Measurements from ENCODE around the gene WNK4. TPM values are rescaled to one million over a fixed set of nuclear protein-coding genes. Genes with fewer than 3 reads are reported as not detected.
A peak's percentile ranks its signal among the peaks of the same experiment; 100 is the strongest.
"Not testable (repeated sequence)": the region's sequence is repeated elsewhere in the genome, so short reads cannot be mapped to it uniquely, and the experiment has no call there.

WNK4 gene
- total RNA-seq (under 1 TPM; 0.40 to 0.77 TPM), polyA plus RNA-seq (under 1 TPM; 0.09 to 0.49 TPM)
- long read RNA-seq, donor 1: 0 reads
- long read RNA-seq, donor 2: 0 reads
- long read RNA-seq, donor 3: 0 reads
- long read RNA-seq, donor 4, partial matches to known transcripts: 0 of 1 reads
- long read RNA-seq, donor 4, other reads (novel, unspliced or antisense): 0 of 1 reads
- long read RNA-seq, donor 5: 0 reads

- no peak for TF ChIP-seq CTCF (IDR thresholded peaks at IDR 0.05; ENCODE audit: control extremely low read depth, extremely low read depth)
- DNase-seq: no peak
- H3K36me3 ChIP-seq (ENCODE audit: control insufficient read depth in 4 of 4, insufficient read depth in 4 of 4, low read length in 4 of 4): peaks cover 3 to 21% (median 14%) of the 10 kb centered on the region in 4 donors
- H3K4me3 ChIP-seq: no peak within 1 kb of the TSS
- 9 to 18% methylated on average over 41 to 65 of the region's 65 CpGs for WGBS, 2 donors
- no peak for ATAC-seq (ENCODE audit: insufficient read depth, low FRiP score)
- H3K9ac ChIP-seq (ENCODE audit: insufficient read depth in 1 of 2, low read length in 2 of 2): no peak within 1 kb of the TSS
- H3K4me1 ChIP-seq (ENCODE audit: control insufficient read depth in 5 of 5, insufficient read depth in 5 of 5, low read length in 5 of 5): peaks cover 0 to 36% (median 10%) of the 10 kb centered on the region in 5 donors
- no peak within 1 kb of the TSS for H3K27ac ChIP-seq (ENCODE audit: low read depth in 1 of 2, low read length in 1 of 2)
- peaks cover 0 to 46% (median 38%) of the 10 kb centered on the region in 3 donors for H3K27me3 ChIP-seq (ENCODE audit: control insufficient read depth in 3 of 3, insufficient read depth in 3 of 3, low read length in 2 of 3)
- peaks cover 0 to under 1% (median 0%) of the 10 kb centered on the region in 4 donors for H3K9me3 ChIP-seq (ENCODE audit: control insufficient read depth in 4 of 4, insufficient read depth in 3 of 4, low read length in 3 of 4)
Measured at GRCh38 chr17:42779936-42780850, at the start of gene WNK4. Gene WNK4 (plus strand): TSS chr17:42780610. CDS start chr17:42780699, 89 bp downstream.

- ATAC-seq (ENCODE audit: insufficient read depth, low FRiP score) (no peak), DNase-seq (peak in 1 of 3 donors; percentile 15)
- no peaks in the 10 kb centered on the region for H3K27me3 ChIP-seq (ENCODE audit: control insufficient read depth in 3 of 3, insufficient read depth in 3 of 3, low read length in 2 of 3)
- H3K9ac ChIP-seq (ENCODE audit: insufficient read depth in 1 of 2, low read length in 2 of 2): no peak overlapping the region
- H3K4me1 ChIP-seq (ENCODE audit: control insufficient read depth in 5 of 5, insufficient read depth in 5 of 5, low read length in 5 of 5): peaks cover 0 to 14% (median 6%) of the 10 kb centered on the region in 5 donors
- no peak overlapping the region for H3K27ac ChIP-seq (ENCODE audit: low read depth in 1 of 2, low read length in 1 of 2)
- 71 to 88% methylated on average over 1 of the region's 1 CpG for WGBS, 2 donors
- H3K36me3 ChIP-seq (ENCODE audit: control insufficient read depth in 4 of 4, insufficient read depth in 4 of 4, low read length in 4 of 4): no peaks in the 10 kb centered on the region
- no peaks in the 10 kb centered on the region for H3K9me3 ChIP-seq (ENCODE audit: control insufficient read depth in 4 of 4, insufficient read depth in 3 of 4, low read length in 3 of 4)
- H3K4me3 ChIP-seq: no peak overlapping the region
- TF ChIP-seq CTCF (IDR thresholded peaks at IDR 0.05; ENCODE audit: control extremely low read depth, extremely low read depth): no peak
Measured at GRCh38 chr17:42740699-42741098, 39.7 kb upstream of the WNK4 start.

- peaks cover 0 to 16% (median 6%) of the 10 kb centered on the region in 5 donors for H3K4me1 ChIP-seq (ENCODE audit: control insufficient read depth in 5 of 5, insufficient read depth in 5 of 5, low read length in 5 of 5)
- WGBS, 2 donors: 80 to 87% methylated on average over 11 of the region's 11 CpGs
- not testable (repeated sequence) for ATAC-seq (ENCODE audit: insufficient read depth, low FRiP score); H3K36me3 ChIP-seq (ENCODE audit: control insufficient read depth in 4 of 4, insufficient read depth in 4 of 4, low read length in 4 of 4); H3K9me3 ChIP-seq (ENCODE audit: control insufficient read depth in 4 of 4, insufficient read depth in 3 of 4, low read length in 3 of 4); H3K27me3 ChIP-seq (ENCODE audit: control insufficient read depth in 3 of 3, insufficient read depth in 3 of 3, low read length in 2 of 3); DNase-seq; H3K4me3 ChIP-seq; H3K9ac ChIP-seq (ENCODE audit: insufficient read depth in 1 of 2, low read length in 2 of 2)
- H3K27ac ChIP-seq (ENCODE audit: low read depth in 1 of 2, low read length in 1 of 2): peak overlapping the region in 1 of 2 donors; percentile 59
Measured at GRCh38 chr17:42742916-42743315, 37.5 kb upstream of the WNK4 start.
